K562 (cell line): ENCODE results near the gene TMEM131. TPM values are rescaled to one million over a fixed set of nuclear protein-coding genes. Genes with fewer than 3 reads are reported as not detected.

Source experiments
- ATAC-seq: fragments of 200-7000 bp; cut with Tn5 transposase; 3 replicates; pipeline ENCODE4 v1.9.1; 2020; ENCODE audit warnings: moderate library complexity
- BruUV-seq: library from RNA; stranded (reverse); fragments of 400-500 nt; replicated peaks from 2 replicates; lab custom pipeline; 2021; lab: Mats Ljungman, UMichigan
- CTCF ChIA-PET: fragments of 300-600 bp; formaldehyde crosslinking; extraction: SDS; loops from one replicate; lab custom pipeline; 2021; ENCODE audit warnings: low intra/inter-chr PET ratio; lab: Yijun Ruan, JAX
- POLR2A ChIA-PET: fragments of 300-600, 350-650 bp; sonication (Branson Sonifier 250); formaldehyde crosslinking; extraction: SDS; loops from one replicate; lab custom pipeline; 2021; ENCODE audit warnings: antibody characterized with exemption, inconsistent platforms; lab: Yijun Ruan, JAX
- DNase-seq, 4 experiments: peaks; one replicate each; pipeline versions ENCODE4 v3.0.0 to v3.0.0-alpha.2; 2011 to 2018; ENCODE audit warnings: low spot score in 3 of 4, mixed read lengths in 3 of 4; ENCODE audit errors: extremely low read depth in 1 of 4
- FAIRE-seq: peaks from 2 replicates; lab custom pipeline; 2011; peaks lifted over from hg19 to GRCh38; lab: Jason Lieb, UNC
- H2AFZ ChIP-seq: 2 replicates; pipeline ENCODE4 v1.6.0; 2011; ENCODE audit warnings: low read depth, low read length, control low read depth, inconsistent platforms
- H3K27ac ChIP-seq: fragments of 200-600 bp; 3 replicates; pipeline ENCODE4 v1.8.0; 2011; ENCODE audit warnings: low read depth, mild to moderate bottlenecking, control low read depth, inconsistent platforms, low read length, moderate library complexity, mixed read lengths; ENCODE audit errors: extremely low read depth
- H3K27me3 ChIP-seq, 2 experiments: fragments of 300-600 bp in 1 of 2; 2 replicates in 1 of 2; 3 replicates in 1 of 2; pipeline versions ENCODE4 v1.6.0 to v1.8.0; 2011; ENCODE audit warnings: inconsistent platforms in 2 of 2, low read length in 2 of 2, mild to moderate bottlenecking in 1 of 2, mixed read lengths in 1 of 2, moderate library complexity in 1 of 2; ENCODE audit not compliant: control insufficient read depth in 2 of 2, insufficient read depth in 2 of 2
- H3K36me3 ChIP-seq: fragments of 300-600 bp; 3 replicates; pipeline ENCODE4 v1.8.0; 2011; ENCODE audit warnings: mild to moderate bottlenecking, low read length, inconsistent platforms; ENCODE audit not compliant: control insufficient read depth, insufficient read depth
- H3K4me1 ChIP-seq, 2 experiments: fragments of 200-600 bp in 1 of 2; replicated peaks in 1 of 2; 2 replicates in 1 of 2; 3 replicates in 1 of 2; pipeline versions ENCODE4 v1.5.1 to v1.8.0; 2011; ENCODE audit warnings: inconsistent platforms in 2 of 2, low read length in 2 of 2, mild to moderate bottlenecking in 1 of 2, mixed read lengths in 1 of 2, moderate library complexity in 1 of 2; ENCODE audit not compliant: control insufficient read depth in 2 of 2, insufficient read depth in 2 of 2
- H3K4me2 ChIP-seq: 2 replicates; pipeline ENCODE4 v1.6.1; 2011; ENCODE audit warnings: low read length, control low read depth, inconsistent platforms, mixed read lengths; ENCODE audit not compliant: insufficient read depth
- H3K4me3 ChIP-seq: fragments of 200-600 bp; sonication (generic), shearing (Covaris generic); 2 replicates; pipeline ENCODE4 v1.5.1; 2016; ENCODE audit warnings: control low read depth, inconsistent platforms
- H3K79me2 ChIP-seq: fragments of 200-600 bp; 3 replicates; pipeline ENCODE4 v1.8.0; 2011; ENCODE audit warnings: low read length, inconsistent platforms; ENCODE audit not compliant: control insufficient read depth, insufficient read depth
- H3K9ac ChIP-seq, 2 experiments: 2 replicates each; pipeline versions ENCODE4 v1.6.0 to v1.6.1; 2011; ENCODE audit warnings: low read depth in 2 of 2, low read length in 2 of 2, control low read depth in 1 of 2, inconsistent platforms in 1 of 2, mild to moderate bottlenecking in 1 of 2, mixed read lengths in 1 of 2; ENCODE audit not compliant: insufficient read depth in 1 of 2
- H3K9me1 ChIP-seq: one replicate; pipeline ENCODE4 v1.6.0; 2011; ENCODE audit warnings: inconsistent platforms, mild to moderate bottlenecking, low read length, moderate library complexity; ENCODE audit not compliant: control insufficient read depth, insufficient read depth
- H3K9me3 ChIP-seq: replicated peaks from 2 replicates; pipeline ENCODE4 v1.5.1; 2011; ENCODE audit warnings: low read depth, low read length, inconsistent platforms; ENCODE audit not compliant: control insufficient read depth, insufficient read depth
- H4K20me1 ChIP-seq: replicated peaks from 2 replicates; pipeline ENCODE4 v1.6.1; 2011; ENCODE audit warnings: low read length, inconsistent platforms, mixed read lengths; ENCODE audit not compliant: control insufficient read depth, insufficient read depth
- CBFA2T3 ChIP-seq: fragments of 450-650 bp; IDR thresholded peaks from 2 replicates; pipeline ENCODE4 v1.6.1; 2017
- ETV1 ChIP-seq: fragments of 450-650 bp; conservative IDR thresholded peaks from 2 replicates; pipeline ENCODE4 v1.6.1; 2016; ENCODE audit warnings: missing genetic modification characterization, control low read depth, low read depth, missing compliant biosample characterization
- GATAD2A ChIP-seq: fragments of 450-650 bp; IDR thresholded peaks from 2 replicates; pipeline ENCODE4 v1.6.1; 2017
- GTF2B ChIP-seq: IDR thresholded peaks from 2 replicates; pipeline ENCODE4 v1.6.1; 2011; ENCODE audit not compliant: insufficient read length; ENCODE audit errors: extremely low read depth
- KHSRP ChIP-seq: fragments of 450-650 bp; IDR thresholded peaks from 2 replicates; pipeline ENCODE4 v1.6.1; 2017
- NCOA1 ChIP-seq: fragments of 450-650 bp; IDR thresholded peaks from 2 replicates; pipeline ENCODE4 v1.6.1; 2016; ENCODE audit warnings: low read depth
- RCOR1 ChIP-seq, 2 experiments: IDR thresholded peaks; 2 replicates each; pipeline ENCODE4 v1.6.1; 2012; ENCODE audit warnings: low read depth in 2 of 2, low read length in 2 of 2, borderline replicate concordance in 1 of 2, improper control_type of control experiment in 1 of 2
- SMARCC2 ChIP-seq: fragments of 450-650 bp; IDR thresholded peaks from 2 replicates; pipeline ENCODE4 v1.6.1; 2017; ENCODE audit warnings: antibody characterized with exemption, moderate library complexity, mild to moderate bottlenecking, low read depth
- ZNF384 ChIP-seq: IDR thresholded peaks from 2 replicates; pipeline ENCODE4 v1.6.1; 2012; ENCODE audit warnings: low read depth, low read length, improper control_type of control experiment
- ZNF445 ChIP-seq: fragments of 250-450 bp; sonication (Bioruptor Pico); IDR thresholded peaks from 2 replicates; pipeline ENCODE4 v1.4.0; 2020; ENCODE audit warnings: low read depth, mild to moderate bottlenecking, moderate library complexity
- WGBS: fragments of 100-300 bp; shearing (Covaris generic); methylation state at CpG from one replicate; pipeline ENCODE4 v1.1.6; 2016; ENCODE audit warnings: low coverage, mixed read lengths; ENCODE audit not compliant: insufficient coverage; ENCODE audit errors: missing lambda C conversion rate; 5-methylcytosine and 5-hydroxymethylcytosine counted together
- in situ Hi-C: fragments of 300-500 bp; cut with MboI; formaldehyde crosslinking; loops from 4 replicates; pipeline ENCODE4 v1.15.0; 2018; ENCODE audit warnings: inconsistent platforms, mixed read lengths
- intact Hi-C: fragments of 100-400 bp; cut with micrococcal nuclease; formaldehyde crosslinking; loops from 2 replicates; pipeline ENCODE4 v1.14.2; 2022
- polyA plus RNA-seq, 8 experiments: library from polyadenylated mRNA; depleted of rRNA in 4 of 8; stranded (reverse) in 5 of 8; unstranded in 3 of 8; fragments of >200 nt; fragmentation: Nextera tagmentation in 2 of 8; fragmentation: Illumina TruSeq in 1 of 8; extraction: Ambion mirVana in 2 of 8; extraction: Trizol in 1 of 8; gene quantifications; 2 replicates each; pipeline versions ENCODE4 v1.2.1 to v1.2.3, GENCODE V29; 2011 to 2014; ENCODE audit warnings: inconsistent platforms in 1 of 8, missing spikeins in 1 of 8
- total RNA-seq, 7 experiments: library from RNA; depleted of rRNA in 6 of 7; stranded (reverse); fragments of >200 nt in 6 of 7; fragmentation: Illumina TruSeq in 2 of 7; extraction: Trizol in 2 of 7; gene quantifications; 2 replicates each; pipeline versions ENCODE4 v1.2.1 to v1.2.3, GENCODE V29; 2011 to 2021; ENCODE audit warnings: low replicate concordance in 1 of 7
- TF ChIP-seq, protein P1 (sequence below): sonication (generic); formaldehyde crosslinking; IDR thresholded peaks from 2 replicates; pipeline ENCODE4 v1.8.0; 2022; ENCODE audit warnings: mild to moderate bottlenecking, missing genetic modification reagents
- TF ChIP-seq, protein P2 (sequence below), 2 experiments: fragments of 450-650 bp; IDR thresholded peaks; 2 replicates each; pipeline ENCODE4 v1.6.1; 2018; ENCODE audit warnings: mild to moderate bottlenecking in 2 of 2, low read depth in 1 of 2; ENCODE audit not compliant: partially characterized antibody in 2 of 2

TMEM131 gene
- total and polyA plus RNA-seq, 9 of the 15 experiments (the other 6 are each of a cell fraction or from before 2014, with no cell fraction given), result 2.5 to 21.1 (median 12.4) TPM

DNA sequence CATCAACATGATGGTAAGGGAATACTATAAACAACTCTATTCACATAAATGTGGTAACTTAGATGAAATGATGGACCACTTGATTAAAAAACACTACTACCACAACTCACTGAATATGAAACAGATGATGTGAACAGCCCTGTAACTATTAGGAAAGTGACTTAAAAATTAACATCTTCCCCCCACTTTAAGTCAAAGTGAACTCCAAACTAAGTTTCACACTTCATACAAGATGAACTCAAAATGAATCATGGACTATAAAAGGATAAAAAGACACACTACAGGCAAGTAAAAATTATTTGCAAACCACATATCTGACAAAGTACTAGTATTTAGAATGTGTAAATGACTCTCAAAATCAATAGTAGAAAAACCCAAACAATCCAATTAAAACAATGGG, 210.8 kb downstream of the TMEM131 start:
- H3K9me1 ChIP-seq, result no peaks in the 10 kb centered on the region
- no peaks in the 10 kb centered on the region for H3K79me2 ChIP-seq
- intact Hi-C loops (no loop called here), in situ Hi-C loops (no loop called here)
- no peak overlapping the region for H2AFZ ChIP-seq
- no peaks in the 10 kb centered on the region for H3K9me3 ChIP-seq
- ChIA-PET POLR2A (no interaction called here), CTCF (no interaction called here)
- no peaks in the 10 kb centered on the region; the same call in 1 of the 2 replicates for H4K20me1 ChIP-seq
- FAIRE-seq (peak; percentile 11), ATAC-seq (no peak), DNase-seq (no peak)
- H3K4me3 ChIP-seq, result no peak overlapping the region
- no peak overlapping the region for H3K4me2 ChIP-seq
- peaks cover 6% of the 10 kb centered on the region for H3K36me3 ChIP-seq
- no TSS peak for BruUV-seq
- no peak for TF ChIP-seq CBFA2T3
- TF ChIP-seq, protein P1, sequence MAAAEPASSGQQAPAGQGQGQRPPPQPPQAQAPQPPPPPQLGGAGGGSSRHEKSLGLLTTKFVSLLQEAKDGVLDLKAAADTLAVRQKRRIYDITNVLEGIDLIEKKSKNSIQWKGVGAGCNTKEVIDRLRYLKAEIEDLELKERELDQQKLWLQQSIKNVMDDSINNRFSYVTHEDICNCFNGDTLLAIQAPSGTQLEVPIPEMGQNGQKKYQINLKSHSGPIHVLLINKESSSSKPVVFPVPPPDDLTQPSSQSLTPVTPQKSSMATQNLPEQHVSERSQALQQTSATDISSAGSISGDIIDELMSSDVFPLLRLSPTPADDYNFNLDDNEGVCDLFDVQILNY (CRISPR knock-in tag), result no peak
- TF ChIP-seq NCOA1, result no peak
- no peak for TF ChIP-seq KHSRP
- H3K27me3 ChIP-seq, result no peaks in the 10 kb centered on the region
- no peak overlapping the region for H3K9ac ChIP-seq
- no peaks in the 10 kb centered on the region for H3K4me1 ChIP-seq
- no peak overlapping the region for H3K27ac ChIP-seq

DNA sequence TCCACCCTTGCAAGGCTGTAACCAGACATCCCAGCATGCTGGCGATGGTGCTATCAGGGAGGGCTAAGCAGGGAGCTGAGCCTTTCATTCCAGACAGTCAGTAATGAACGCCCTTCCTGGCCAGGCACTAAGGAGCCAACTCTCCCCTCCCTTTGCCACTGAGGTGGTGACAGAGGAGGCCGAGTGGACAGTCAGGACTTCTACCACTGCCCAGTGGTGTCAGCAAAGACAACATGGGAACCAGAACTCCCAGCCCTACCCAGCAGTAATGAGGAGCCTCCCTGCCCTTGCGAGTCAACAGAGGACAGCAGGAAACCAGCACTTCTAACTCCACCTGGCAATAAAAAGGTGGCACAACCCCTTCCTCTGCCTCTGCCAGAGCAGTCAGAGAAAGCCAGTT, 213.8 kb downstream of the TMEM131 start:
- intact Hi-C loops, result no loop called here
- no peaks in the 10 kb centered on the region for H3K9me3 ChIP-seq
- ATAC-seq (no peak), DNase-seq (no peak), FAIRE-seq (no peak)
- H3K4me2 ChIP-seq, result no peak overlapping the region
- BruUV-seq, result no TSS peak
- no peaks in the 10 kb centered on the region for H3K9me1 ChIP-seq
- H3K79me2 ChIP-seq, result no peaks in the 10 kb centered on the region
- H3K27ac ChIP-seq, result no peak overlapping the region
- H3K36me3 ChIP-seq, result peaks cover 3% of the 10 kb centered on the region; the same call in 2 of the 3 replicates
- WGBS, result 65% methylated on average over 4 of the region's 4 CpGs
- no peak overlapping the region for H3K9ac ChIP-seq
- H4K20me1 ChIP-seq, result no peaks in the 10 kb centered on the region; the same call in 1 of the 2 replicates
- H3K4me1 ChIP-seq, result peaks cover 0 to 3% of the 10 kb centered on the region in 2 experiments; a peak in 2 of 5 replicates
- ChIA-PET POLR2A (interaction anchor here (0.7 kb wide), 1 partner anchor 118 kb away, joined by 3 read pairs; no protein-coding TSS in a partner anchor), CTCF (no interaction called here)
- H3K27me3 ChIP-seq, result no peaks in the 10 kb centered on the region
- no peak overlapping the region for H3K4me3 ChIP-seq
- H2AFZ ChIP-seq, result no peak overlapping the region
- in situ Hi-C loops, result no loop called here
- TF ChIP-seq ZNF384, result no peak
- TF ChIP-seq GATAD2A, result no peak
- no peak for TF ChIP-seq RCOR1 (IDR thresholded peaks at IDR 0.05; ENCODE audit: borderline replicate concordance in 1 of 2, low read depth in 2 of 2, low read length in 2 of 2)
- TF ChIP-seq ETV1 (tag), result no peak
- no peak for TF ChIP-seq SMARCC2
- TF ChIP-seq GTF2B, result no peak
- no peak for TF ChIP-seq ZNF445 (CRISPR knock-in tag)
- TF ChIP-seq, protein P2, sequence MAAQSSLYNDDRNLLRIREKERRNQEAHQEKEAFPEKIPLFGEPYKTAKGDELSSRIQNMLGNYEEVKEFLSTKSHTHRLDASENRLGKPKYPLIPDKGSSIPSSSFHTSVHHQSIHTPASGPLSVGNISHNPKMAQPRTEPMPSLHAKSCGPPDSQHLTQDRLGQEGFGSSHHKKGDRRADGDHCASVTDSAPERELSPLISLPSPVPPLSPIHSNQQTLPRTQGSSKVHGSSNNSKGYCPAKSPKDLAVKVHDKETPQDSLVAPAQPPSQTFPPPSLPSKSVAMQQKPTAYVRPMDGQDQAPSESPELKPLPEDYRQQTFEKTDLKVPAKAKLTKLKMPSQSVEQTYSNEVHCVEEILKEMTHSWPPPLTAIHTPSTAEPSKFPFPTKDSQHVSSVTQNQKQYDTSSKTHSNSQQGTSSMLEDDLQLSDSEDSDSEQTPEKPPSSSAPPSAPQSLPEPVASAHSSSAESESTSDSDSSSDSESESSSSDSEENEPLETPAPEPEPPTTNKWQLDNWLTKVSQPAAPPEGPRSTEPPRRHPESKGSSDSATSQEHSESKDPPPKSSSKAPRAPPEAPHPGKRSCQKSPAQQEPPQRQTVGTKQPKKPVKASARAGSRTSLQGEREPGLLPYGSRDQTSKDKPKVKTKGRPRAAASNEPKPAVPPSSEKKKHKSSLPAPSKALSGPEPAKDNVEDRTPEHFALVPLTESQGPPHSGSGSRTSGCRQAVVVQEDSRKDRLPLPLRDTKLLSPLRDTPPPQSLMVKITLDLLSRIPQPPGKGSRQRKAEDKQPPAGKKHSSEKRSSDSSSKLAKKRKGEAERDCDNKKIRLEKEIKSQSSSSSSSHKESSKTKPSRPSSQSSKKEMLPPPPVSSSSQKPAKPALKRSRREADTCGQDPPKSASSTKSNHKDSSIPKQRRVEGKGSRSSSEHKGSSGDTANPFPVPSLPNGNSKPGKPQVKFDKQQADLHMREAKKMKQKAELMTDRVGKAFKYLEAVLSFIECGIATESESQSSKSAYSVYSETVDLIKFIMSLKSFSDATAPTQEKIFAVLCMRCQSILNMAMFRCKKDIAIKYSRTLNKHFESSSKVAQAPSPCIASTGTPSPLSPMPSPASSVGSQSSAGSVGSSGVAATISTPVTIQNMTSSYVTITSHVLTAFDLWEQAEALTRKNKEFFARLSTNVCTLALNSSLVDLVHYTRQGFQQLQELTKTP (IDR thresholded peaks at IDR 0.05; ENCODE audit: low read depth in 1 of 2, partially characterized antibody in 2 of 2), result no peak
